Activated naive CD4-positive, alpha-beta T cell treated with Interleukin-2 at 50 U/mL for 16 hours (primary cell): Measurements from ENCODE around the gene SAPCD1.

ENCODE experiments used
- DNase-seq: peaks from one replicate; pipeline ENCODE4 v3.0.0-alpha.2; 2020

The SAPCD1 gene

GRCh38 chr6:31762356-31762755, at the start of gene SAPCD1:
Gene SAPCD1, plus strand, starts transcription at chr6:31762656. Its CDS starts 399 bp downstream, at chr6:31763055.
- DNase-seq = no peak

- no peak for DNase-seq
Observed at GRCh38 chr6:31713465-31713864, 49.0 kb upstream of the SAPCD1 start.

- DNase-seq = no peak
Observed at GRCh38 chr6:31713991-31714684, 48.3 kb upstream of the SAPCD1 start.

GRCh38 chr6:31715022-31715958, 47.2 kb upstream of the SAPCD1 start, which contains the start of gene LY6G6D:
Gene LY6G6D, plus strand, starts transcription at chr6:31715348. Its CDS starts 8 bp downstream, at chr6:31715356.
- no peak for DNase-seq

GRCh38 chr6:31717499-31718222, 44.8 kb upstream of the SAPCD1 start:
- DNase-seq = no peak

- DNase-seq = no peak
Observed at GRCh38 chr6:31718265-31718664, 44.2 kb upstream of the SAPCD1 start.

- no peak for DNase-seq
Observed at GRCh38 chr6:31719001-31719400, 43.5 kb upstream of the SAPCD1 start.

GRCh38 chr6:31720196-31720770, 42.2 kb upstream of the SAPCD1 start:
- DNase-seq = no peak

- no peak for DNase-seq
Observed at GRCh38 chr6:31721351-31722020, 41.0 kb upstream of the SAPCD1 start, which contains the start of gene LY6G6C. Gene LY6G6C, minus strand, starts transcription at chr6:31721746. Its CDS starts 67 bp downstream, at chr6:31721679.

GRCh38 chr6:31722173-31722572, 40.3 kb upstream of the SAPCD1 start:
- no peak for DNase-seq

GRCh38 chr6:31723245-31723979, 39.0 kb upstream of the SAPCD1 start, which contains the start of gene MPIG6B:
Gene MPIG6B, plus strand, starts transcription at chr6:31723373. Its CDS starts 11 bp downstream, at chr6:31723384.
- DNase-seq = no peak

- no peak for DNase-seq
Observed at GRCh38 chr6:31723980-31724691, 38.3 kb upstream of the SAPCD1 start.

- no peak for DNase-seq
Observed at GRCh38 chr6:31725502-31726350, 36.7 kb upstream of the SAPCD1 start.

- DNase-seq = no peak
Observed at GRCh38 chr6:31727034-31727716, 35.3 kb upstream of the SAPCD1 start.

- no peak for DNase-seq
Observed at GRCh38 chr6:31727717-31728671, 34.5 kb upstream of the SAPCD1 start.

GRCh38 chr6:31728767-31729514, 33.5 kb upstream of the SAPCD1 start, which contains the start of gene DDAH2:
Gene DDAH2, minus strand, starts transcription at chr6:31729299. Its CDS starts 138 bp downstream, at chr6:31729161.
- DNase-seq = no peak

GRCh38 chr6:31729515-31729978, 32.9 kb upstream of the SAPCD1 start:
- peak; percentile 80 for DNase-seq
